Measurements from ENCODE around the gene AK8.
A peak's percentile ranks its signal among the peaks of the same experiment; 100 is the strongest.

The AK8 gene

DNA sequence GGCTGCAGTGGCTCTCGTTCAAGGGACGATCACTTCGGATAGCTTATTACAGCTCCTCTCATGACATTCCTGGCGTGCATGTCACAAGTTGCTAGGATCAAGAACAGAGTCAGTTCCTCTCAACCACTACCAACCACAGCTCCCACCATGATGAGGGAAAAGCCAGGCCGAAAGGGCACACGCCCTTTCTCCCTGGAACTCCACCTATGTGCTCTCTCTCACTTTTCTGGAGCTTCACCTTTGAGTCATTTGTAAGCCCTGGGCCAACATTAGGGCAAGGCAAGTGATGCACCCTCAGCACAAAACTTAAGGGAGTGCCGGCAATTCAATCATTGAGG lies 2.2 kb upstream of the AK8 start:
- Histone ChIP-seq H3K27ac (no peak overlapping the region), H3K36me3 (peaks cover 7% of the 10 kb centered on the region), H3K9me3 (ENCODE audit: severe bottlenecking) (no peaks in the 10 kb centered on the region), H3K27me3 (ENCODE audit: insufficient read depth, low read depth, severe bottlenecking) (peaks cover 9% of the 10 kb centered on the region), H3K4me3 (ENCODE audit: low read depth, low read length) (no peak overlapping the region)
- no peak for DNase-seq
- TF ChIP-seq, protein P1, sequence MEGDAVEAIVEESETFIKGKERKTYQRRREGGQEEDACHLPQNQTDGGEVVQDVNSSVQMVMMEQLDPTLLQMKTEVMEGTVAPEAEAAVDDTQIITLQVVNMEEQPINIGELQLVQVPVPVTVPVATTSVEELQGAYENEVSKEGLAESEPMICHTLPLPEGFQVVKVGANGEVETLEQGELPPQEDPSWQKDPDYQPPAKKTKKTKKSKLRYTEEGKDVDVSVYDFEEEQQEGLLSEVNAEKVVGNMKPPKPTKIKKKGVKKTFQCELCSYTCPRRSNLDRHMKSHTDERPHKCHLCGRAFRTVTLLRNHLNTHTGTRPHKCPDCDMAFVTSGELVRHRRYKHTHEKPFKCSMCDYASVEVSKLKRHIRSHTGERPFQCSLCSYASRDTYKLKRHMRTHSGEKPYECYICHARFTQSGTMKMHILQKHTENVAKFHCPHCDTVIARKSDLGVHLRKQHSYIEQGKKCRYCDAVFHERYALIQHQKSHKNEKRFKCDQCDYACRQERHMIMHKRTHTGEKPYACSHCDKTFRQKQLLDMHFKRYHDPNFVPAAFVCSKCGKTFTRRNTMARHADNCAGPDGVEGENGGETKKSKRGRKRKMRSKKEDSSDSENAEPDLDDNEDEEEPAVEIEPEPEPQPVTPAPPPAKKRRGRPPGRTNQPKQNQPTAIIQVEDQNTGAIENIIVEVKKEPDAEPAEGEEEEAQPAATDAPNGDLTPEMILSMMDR (IDR thresholded peaks at IDR 0.05; ENCODE audit: low read depth, low read length) = no peak

DNA sequence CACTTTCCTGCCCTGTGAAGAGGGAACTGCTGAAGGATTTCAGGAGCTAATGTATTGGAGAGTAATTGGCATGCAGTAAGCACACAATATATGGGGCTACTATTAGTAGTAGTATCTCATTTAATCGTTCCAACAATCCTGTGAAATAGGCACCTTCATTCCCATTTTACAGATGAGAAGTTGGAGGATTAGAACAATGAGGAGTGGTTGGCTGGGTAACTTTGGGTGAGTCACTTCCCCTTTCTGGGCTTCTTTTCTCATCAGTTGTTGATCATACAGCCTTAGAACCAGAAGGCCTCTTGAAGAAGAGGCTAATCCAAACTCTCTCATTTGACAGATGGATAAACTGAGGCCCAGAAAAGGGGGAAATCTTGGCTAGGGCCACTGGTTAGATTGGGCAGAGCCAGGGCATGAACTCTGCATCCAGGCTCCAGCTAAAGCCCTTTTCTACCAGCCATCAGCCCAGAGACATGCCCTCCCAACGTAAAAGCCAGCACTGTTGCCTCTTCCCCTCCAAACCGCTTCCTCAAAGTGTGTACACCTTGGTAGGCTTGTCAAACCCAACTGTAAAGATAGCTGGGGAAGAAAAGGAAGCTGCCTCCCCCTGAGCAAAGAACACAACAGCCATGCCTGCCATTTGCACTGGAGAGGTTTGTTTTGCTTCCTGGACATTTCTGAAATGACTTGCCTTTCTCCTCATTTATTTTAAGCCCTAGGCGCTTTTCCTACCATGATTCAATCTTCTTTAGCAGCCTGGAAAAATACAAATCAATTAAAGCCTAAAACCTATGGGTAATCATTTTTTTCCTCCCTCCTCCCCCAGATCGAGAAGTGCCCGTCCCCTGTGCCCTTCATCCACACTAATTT lies 1.6 kb upstream of the AK8 start:
- Histone ChIP-seq H3K36me3 (peaks cover 7% of the 10 kb centered on the region), H3K4me3 (ENCODE audit: low read depth, low read length) (no peak overlapping the region), H3K27ac (no peak overlapping the region), H3K9me3 (ENCODE audit: severe bottlenecking) (no peaks in the 10 kb centered on the region), H3K27me3 (ENCODE audit: insufficient read depth, low read depth, severe bottlenecking) (peaks cover 9% of the 10 kb centered on the region)
- TF ChIP-seq, protein P1 (IDR thresholded peaks at IDR 0.05; ENCODE audit: low read depth, low read length) = no peak
- no peak for DNase-seq

DNA sequence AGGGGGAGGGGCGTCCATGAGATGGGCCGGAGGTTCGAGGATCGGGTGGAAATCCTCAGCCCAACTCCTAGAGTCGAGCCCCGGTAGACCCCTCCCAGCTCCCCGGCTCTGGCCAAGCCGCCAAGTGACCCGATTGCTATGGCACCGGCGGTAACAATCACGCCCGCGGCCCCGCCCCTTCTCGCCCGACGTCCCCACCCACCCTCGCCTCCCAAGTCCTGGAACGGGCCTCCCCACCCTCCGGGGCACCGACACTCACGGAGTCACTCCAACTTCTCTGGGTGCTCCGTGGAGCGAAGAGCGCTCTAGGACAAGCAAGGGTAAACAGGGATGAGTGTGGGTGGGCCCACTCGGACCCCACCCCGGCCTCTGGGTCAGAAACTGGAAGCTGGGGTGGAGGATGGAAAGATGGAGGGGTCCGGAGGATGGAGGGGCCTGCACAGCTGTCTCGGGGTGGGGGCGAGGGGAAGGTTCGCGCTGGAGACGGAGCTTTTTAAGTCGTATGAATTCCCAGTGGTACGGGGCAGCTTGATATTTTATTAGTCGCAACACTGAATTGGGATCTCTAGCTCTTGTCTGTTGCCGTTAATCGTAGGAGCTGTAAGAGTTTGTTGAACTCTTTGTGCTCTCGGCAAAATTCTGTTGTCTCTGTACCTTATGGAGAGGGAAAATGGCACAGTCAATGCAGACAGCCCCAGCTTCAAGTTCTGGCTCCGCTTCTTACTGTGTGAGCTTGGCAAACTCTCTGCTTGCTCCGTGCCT lies 792 bp upstream of the AK8 start, which contains the start of gene SPACA9:
Gene SPACA9, plus strand, starts transcription at position 204 of the 762 bp plus-strand sequence. CDS start 5,050 bp downstream, outside the sequence.
- DNase-seq = peak; percentile 73
- Histone ChIP-seq H3K4me3 (ENCODE audit: low read depth, low read length) (peak within 1 kb of the TSS; percentile 98), H3K9me3 (ENCODE audit: severe bottlenecking) (no peaks in the 10 kb centered on the region), H3K36me3 (peaks cover 7% of the 10 kb centered on the region), H3K27me3 (ENCODE audit: insufficient read depth, low read depth, severe bottlenecking) (peaks cover 9% of the 10 kb centered on the region), H3K27ac (peak within 1 kb of the TSS; percentile 81)
- TF ChIP-seq, protein P1 (IDR thresholded peaks at IDR 0.05; ENCODE audit: low read depth, low read length) = no peak

DNA sequence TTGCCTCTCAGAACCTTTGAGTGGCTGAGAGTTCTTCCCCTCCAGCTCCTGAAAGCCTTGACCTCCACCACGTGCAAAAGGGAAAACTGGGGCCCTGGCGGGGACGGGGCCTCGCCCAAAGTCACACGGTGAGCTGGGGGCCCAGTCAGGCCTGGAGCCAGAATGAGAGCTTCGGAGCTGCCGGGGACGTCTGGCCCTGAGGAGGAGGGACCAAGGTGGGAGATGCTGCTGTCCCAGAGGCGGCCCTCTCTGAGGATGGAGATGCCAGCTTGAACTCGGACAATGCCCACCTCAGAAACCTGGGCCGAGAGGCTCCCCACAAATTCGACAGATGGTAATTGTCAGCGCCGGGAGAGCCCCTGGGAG lies 643 bp downstream of the AK8 start:
- no peak overlapping the region for H3K27ac ChIP-seq

DNA sequence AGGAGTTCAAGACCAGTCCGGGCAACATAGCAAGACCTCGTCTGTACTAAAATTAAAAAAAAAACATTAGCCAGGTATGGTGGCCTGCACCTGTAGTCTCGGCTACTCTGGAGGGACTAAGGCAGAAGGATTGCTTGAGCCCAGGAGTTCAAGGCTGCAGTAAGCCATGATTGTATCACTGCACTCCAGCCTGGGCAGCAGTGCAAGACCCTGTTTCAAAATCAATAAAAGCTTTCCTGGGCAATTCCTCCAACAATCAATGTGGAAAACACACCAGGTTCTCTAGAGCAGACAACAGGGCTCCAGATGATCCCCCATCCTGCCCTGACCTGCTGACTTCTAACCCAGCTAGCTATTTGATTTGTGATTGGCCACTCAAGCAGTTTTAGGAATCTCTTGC lies 1.2 kb downstream of the AK8 start:
- DNase-seq = no peak
- peaks cover 7% of the 10 kb centered on the region for H3K36me3 ChIP-seq
- TF ChIP-seq, protein P1 (IDR thresholded peaks at IDR 0.05; ENCODE audit: low read depth, low read length) = no peak
- H3K27ac ChIP-seq = no peak overlapping the region
- no peak overlapping the region for H3K4me3 ChIP-seq (ENCODE audit: low read depth, low read length)
- peaks cover 9% of the 10 kb centered on the region for H3K27me3 ChIP-seq (ENCODE audit: insufficient read depth, low read depth, severe bottlenecking)
- no peaks in the 10 kb centered on the region for H3K9me3 ChIP-seq (ENCODE audit: severe bottlenecking)

More for the DNA sequence above, 643 bp downstream of the AK8 start:
- peaks cover 9% of the 10 kb centered on the region for H3K27me3 ChIP-seq (ENCODE audit: insufficient read depth, low read depth, severe bottlenecking)
- no peaks in the 10 kb centered on the region for H3K9me3 ChIP-seq (ENCODE audit: severe bottlenecking)
- TF ChIP-seq, protein P1 (IDR thresholded peaks at IDR 0.05; ENCODE audit: low read depth, low read length) = no peak
- H3K4me3 ChIP-seq (ENCODE audit: low read depth, low read length) = peak overlapping the region; percentile 98
- no peak for DNase-seq
- peaks cover 7% of the 10 kb centered on the region for H3K36me3 ChIP-seq
